HEK293 (cell line): ENCODE results near the gene ALDH1B1.
A peak's percentile ranks its signal among the peaks of the same experiment; 100 is the strongest.

Experiments
- CTCF ChIA-PET: fragments of 350-600 bp; formaldehyde crosslinking; extraction: SDS; loops from one replicate; lab custom pipeline; 2021; ENCODE audit warnings: antibody characterized with exemption; lab: Yijun Ruan, JAX
- POLR2A ChIA-PET: fragments of 300-600 bp; formaldehyde crosslinking; extraction: SDS; loops from one replicate; lab custom pipeline; 2020; ENCODE audit warnings: antibody characterized with exemption, inconsistent platforms; lab: Yijun Ruan, JAX
- H3K27ac ChIP-seq: fragments of 200-500 bp; sonication (Bioruptor generic); 2 replicates; pipeline ENCODE4 v1.5.1; 2014; ENCODE audit warnings: low read depth, low read length, control low read depth, inconsistent platforms; ENCODE audit errors: extremely low read depth
- H3K36me3 ChIP-seq, 2 experiments: fragments of 200-500 bp in 1 of 2; sonication (Bioruptor generic) in 1 of 2; 1 replicate in 1 of 2; 2 replicates in 1 of 2; pipeline ENCODE4 v1.5.1; 2014 to 2017; ENCODE audit warnings: inconsistent platforms in 2 of 2, low read length in 2 of 2; ENCODE audit not compliant: control insufficient read depth in 2 of 2, insufficient read depth in 1 of 2
- H3K4me1 ChIP-seq: fragments of 200-500 bp; sonication (Bioruptor generic); 2 replicates; pipeline ENCODE4 v1.5.1; 2014; ENCODE audit warnings: mild to moderate bottlenecking, low read length, inconsistent platforms; ENCODE audit not compliant: control insufficient read depth, insufficient read depth
- H3K4me3 ChIP-seq: 2 replicates; pipeline ENCODE4 v1.5.1; 2011; ENCODE audit warnings: low read depth, mild to moderate bottlenecking, control low read depth, low read length, moderate library complexity
- H3K9me3 ChIP-seq: fragments of 200-500 bp; sonication (Bioruptor generic); 2 replicates; pipeline ENCODE4 v1.5.1; 2014; ENCODE audit warnings: low read depth, low read length, inconsistent platforms; ENCODE audit not compliant: control insufficient read depth, insufficient read depth
- EGR2 ChIP-seq: fragments of 450-650 bp; formaldehyde crosslinking; IDR thresholded peaks from 2 replicates; pipeline ENCODE4 v1.5.1; 2016; ENCODE audit warnings: low read depth, missing biosample characterization, missing genetic modification characterization
- KLF8 ChIP-seq: fragments of 450-650 bp; formaldehyde crosslinking; IDR thresholded peaks from 2 replicates; pipeline ENCODE4 v1.5.1; 2016; ENCODE audit warnings: missing biosample characterization, missing genetic modification characterization
- MEIS1 ChIP-seq: sonication (generic); formaldehyde crosslinking; IDR thresholded peaks from 2 replicates; pipeline ENCODE4 v1.8.1; 2022; ENCODE audit warnings: missing genetic modification reagents, mild to moderate bottlenecking, borderline replicate concordance
- MZF1 ChIP-seq: fragments of 450-650 bp; formaldehyde crosslinking; IDR thresholded peaks from 2 replicates; pipeline ENCODE4 v1.5.1; 2017; ENCODE audit warnings: missing biosample characterization, missing genetic modification characterization, borderline replicate concordance
- SP3 ChIP-seq: fragments of 450-650 bp; formaldehyde crosslinking; IDR thresholded peaks from 2 replicates; pipeline ENCODE4 v1.5.1; 2016; ENCODE audit warnings: missing biosample characterization, missing genetic modification characterization
- TCF7L2 ChIP-seq: IDR thresholded peaks from 2 replicates; pipeline ENCODE4 v1.6.1; 2011; ENCODE audit warnings: low read depth, mild to moderate bottlenecking, inconsistent platforms, low read length, moderate library complexity, borderline replicate concordance
- ZBTB17 ChIP-seq: fragments of 450-650 bp; formaldehyde crosslinking; IDR thresholded peaks from 2 replicates; pipeline ENCODE4 v1.5.1; 2016; ENCODE audit warnings: missing biosample characterization, missing genetic modification characterization
- ZBTB21 ChIP-seq: fragments of 450-650 bp; formaldehyde crosslinking; IDR thresholded peaks from 2 replicates; pipeline ENCODE4 v1.5.1; 2017; ENCODE audit warnings: missing biosample characterization, missing genetic modification characterization
- ZBTB8A ChIP-seq: fragments of 450-650 bp; formaldehyde crosslinking; IDR thresholded peaks from 2 replicates; pipeline ENCODE4 v1.5.1; 2016; ENCODE audit warnings: missing biosample characterization, missing genetic modification characterization
- ZNF221 ChIP-seq: fragments of 450-650 bp; formaldehyde crosslinking; IDR thresholded peaks from 2 replicates; pipeline ENCODE4 v1.5.1; 2017; ENCODE audit warnings: missing biosample characterization, missing genetic modification characterization, borderline replicate concordance
- ZNF280D ChIP-seq: fragments of 450-650 bp; formaldehyde crosslinking; IDR thresholded peaks from 2 replicates; pipeline ENCODE4 v1.5.1; 2016; ENCODE audit warnings: missing biosample characterization, missing genetic modification characterization
- ZNF311 ChIP-seq: fragments of 450-650 bp; formaldehyde crosslinking; IDR thresholded peaks from 2 replicates; pipeline ENCODE4 v1.5.1; 2017; ENCODE audit warnings: missing biosample characterization, missing genetic modification characterization, borderline replicate concordance
- ZNF335 ChIP-seq: fragments of 450-650 bp; formaldehyde crosslinking; conservative IDR thresholded peaks from 2 replicates; pipeline ENCODE4 v1.5.1; 2016; ENCODE audit warnings: missing biosample characterization, missing genetic modification characterization
- ZNF654 ChIP-seq: fragments of 450-650 bp; formaldehyde crosslinking; IDR thresholded peaks from 2 replicates; pipeline ENCODE4 v1.5.1; 2016; ENCODE audit warnings: low read depth, missing biosample characterization, missing genetic modification characterization

Gene ALDH1B1

DNA sequence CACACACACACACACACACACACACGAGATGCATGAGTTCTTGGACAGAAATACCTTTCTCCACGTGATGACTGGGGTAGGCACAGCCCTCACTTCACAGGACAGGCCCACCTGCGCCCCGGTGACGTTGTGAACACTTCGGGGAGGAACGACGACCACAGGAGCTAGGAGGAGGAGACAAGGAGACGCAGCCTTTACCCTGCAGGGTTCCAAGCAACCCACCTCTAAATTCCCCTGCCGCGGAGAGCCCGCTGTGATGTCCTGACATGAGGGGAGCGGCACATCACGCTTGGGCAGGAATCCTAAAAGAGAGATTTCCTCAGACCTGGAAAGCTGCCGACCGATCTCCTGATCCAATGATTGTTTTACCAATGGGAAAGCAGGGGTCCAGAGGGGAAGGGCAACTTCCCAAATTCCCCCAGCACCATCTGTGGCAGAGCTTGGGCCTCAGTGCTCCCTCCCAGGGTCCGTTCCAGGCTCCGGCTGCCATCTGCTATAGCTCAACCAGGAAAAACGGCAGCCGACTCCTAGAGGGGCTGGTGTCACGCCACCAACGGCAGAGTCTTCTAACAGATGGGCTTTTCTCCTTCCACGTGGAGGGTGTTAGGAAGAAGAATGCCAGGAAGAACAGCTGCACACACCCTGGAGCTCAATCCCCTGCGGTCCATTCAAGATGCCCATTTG lies 21.7 kb downstream of the ALDH1B1 start:
- Histone ChIP-seq H3K27ac (no peak overlapping the region), H3K36me3 (no peaks in the 10 kb centered on the region), H3K9me3 (no peaks in the 10 kb centered on the region), H3K4me3 (no peak overlapping the region), H3K4me1 (no peaks in the 10 kb centered on the region)
- TF ChIP-seq ZNF280D (tag by site-specific recombination) (no peak), MEIS1 (CRISPR knock-in tag) (no peak), ZBTB17 (tag by site-specific recombination) (no peak), SP3 (tag by site-specific recombination) (no peak), MZF1 (no peak), ZBTB21 (no peak)
- CTCF ChIA-PET: interaction anchor here (0.7 kb wide), 1 partner anchor 153 kb away, joined by 3 read pairs; no protein-coding TSS in a partner anchor
- POLR2A ChIA-PET: no interaction called here

DNA sequence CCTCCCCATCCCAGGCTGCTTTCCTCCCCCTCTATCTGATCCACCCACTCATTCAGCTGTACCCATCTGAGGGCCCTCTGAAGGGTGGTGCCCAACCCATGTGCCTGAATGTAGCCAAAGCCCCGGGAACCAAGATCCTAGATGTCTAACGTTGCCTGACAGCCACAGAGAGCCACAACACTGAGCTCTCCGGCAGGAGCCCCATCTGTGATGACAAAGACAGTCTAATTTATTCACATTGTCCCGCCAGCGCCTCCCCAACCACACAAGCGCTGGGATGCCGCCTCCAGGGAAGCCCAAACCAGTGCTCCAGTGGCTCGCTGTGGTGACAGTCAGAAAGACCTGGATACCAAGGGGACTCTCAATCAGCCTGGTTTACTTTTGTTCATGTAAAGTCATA lies 23.4 kb downstream of the ALDH1B1 start:
- H3K4me1 ChIP-seq: no peaks in the 10 kb centered on the region
- no peaks in the 10 kb centered on the region for H3K9me3 ChIP-seq
- POLR2A ChIA-PET: no interaction called here
- CTCF ChIA-PET: interaction anchor here (0.6 to 4.2 kb wide), 5 partner anchors 9 to 24 kb away, joined by 4 to 58 read pairs (median 9); no protein-coding TSS in a partner anchor
- H3K36me3 ChIP-seq: no peaks in the 10 kb centered on the region
- TF ChIP-seq ZNF335: peak; percentile 42; the same call in 1 of the 2 replicates
- no peak for TF ChIP-seq ZNF311
- TF ChIP-seq EGR2: peak; percentile 22; the same call in 1 of the 2 replicates
- TF ChIP-seq ZNF221: no peak
- TF ChIP-seq TCF7L2: no peak
- H3K27ac ChIP-seq: no peak overlapping the region
- no peak overlapping the region for H3K4me3 ChIP-seq

- Histone ChIP-seq H3K9me3 (no peaks in the 10 kb centered on the region), H3K27ac (no peak overlapping the region), H3K4me3 (no peak overlapping the region), H3K4me1 (no peaks in the 10 kb centered on the region), H3K36me3 (no peaks in the 10 kb centered on the region)
- ChIA-PET CTCF (interaction anchor here (0.6 to 4.2 kb wide), 25 partner anchors 8 to 514 kb away, joined by 3 to 58 read pairs (median 4); partner anchors contain the start of gene ALDH1B1), POLR2A (no interaction called here)
- no peak for TF ChIP-seq KLF8 (tag by site-specific recombination)
These were observed 24.0 kb downstream of the ALDH1B1 start for GRCh38 chr9:38416461-38416860.

- no peaks in the 10 kb centered on the region for H3K36me3 ChIP-seq
- no peak overlapping the region for H3K27ac ChIP-seq
- H3K4me1 ChIP-seq: no peaks in the 10 kb centered on the region
- H3K4me3 ChIP-seq: no peak overlapping the region
- POLR2A ChIA-PET: no interaction called here
- TF ChIP-seq ZNF654 (peak; percentile 11; the same call in 1 of the 2 replicates), ZBTB8A (tag by site-specific recombination) (no peak)
- TF ChIP-seq, all 188 proteins: peak for 1
- CTCF ChIA-PET: interaction anchor here (0.6 to 4.2 kb wide), 30 partner anchors 9 to 514 kb away, joined by 3 to 58 read pairs (median 3); partner anchors contain the start of gene ALDH1B1
- no peaks in the 10 kb centered on the region for H3K9me3 ChIP-seq
These were observed 24.8 kb downstream of the ALDH1B1 start for GRCh38 chr9:38417003-38417945.
